Measurements from ENCODE around the gene PDE2A.

DNA sequence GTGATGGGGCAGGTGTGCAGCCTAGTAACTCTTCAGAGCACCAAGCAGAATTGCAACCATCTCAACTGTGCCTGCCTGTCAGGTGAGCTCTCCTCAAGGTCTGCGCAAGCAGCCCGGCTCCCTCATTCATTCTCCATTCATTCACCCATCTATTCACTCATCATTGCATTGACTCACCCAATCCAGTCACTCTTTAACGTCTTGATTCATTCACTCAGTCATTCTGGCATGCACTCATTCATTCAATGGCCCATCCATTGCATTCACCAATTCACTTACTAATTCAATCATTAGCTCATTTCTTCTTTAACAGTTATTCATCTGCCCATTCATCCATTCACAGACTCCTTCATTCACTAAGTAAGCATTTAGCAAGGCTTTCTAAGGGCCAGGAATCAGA, 111.8 kb downstream of the PDE2A start:
- TF ChIP-seq, protein P1, sequence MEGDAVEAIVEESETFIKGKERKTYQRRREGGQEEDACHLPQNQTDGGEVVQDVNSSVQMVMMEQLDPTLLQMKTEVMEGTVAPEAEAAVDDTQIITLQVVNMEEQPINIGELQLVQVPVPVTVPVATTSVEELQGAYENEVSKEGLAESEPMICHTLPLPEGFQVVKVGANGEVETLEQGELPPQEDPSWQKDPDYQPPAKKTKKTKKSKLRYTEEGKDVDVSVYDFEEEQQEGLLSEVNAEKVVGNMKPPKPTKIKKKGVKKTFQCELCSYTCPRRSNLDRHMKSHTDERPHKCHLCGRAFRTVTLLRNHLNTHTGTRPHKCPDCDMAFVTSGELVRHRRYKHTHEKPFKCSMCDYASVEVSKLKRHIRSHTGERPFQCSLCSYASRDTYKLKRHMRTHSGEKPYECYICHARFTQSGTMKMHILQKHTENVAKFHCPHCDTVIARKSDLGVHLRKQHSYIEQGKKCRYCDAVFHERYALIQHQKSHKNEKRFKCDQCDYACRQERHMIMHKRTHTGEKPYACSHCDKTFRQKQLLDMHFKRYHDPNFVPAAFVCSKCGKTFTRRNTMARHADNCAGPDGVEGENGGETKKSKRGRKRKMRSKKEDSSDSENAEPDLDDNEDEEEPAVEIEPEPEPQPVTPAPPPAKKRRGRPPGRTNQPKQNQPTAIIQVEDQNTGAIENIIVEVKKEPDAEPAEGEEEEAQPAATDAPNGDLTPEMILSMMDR (IDR thresholded peaks at IDR 0.05; ENCODE audit: low read depth, low read length) = no peak
- TF ChIP-seq POLR2A (IDR thresholded peaks at IDR 0.05; ENCODE audit: extremely low read depth, insufficient read length) (no peak), MYC (IDR thresholded peaks at IDR 0.05; ENCODE audit: low read depth, low read length) (no peak)
- TF ChIP-seq, protein P2, sequence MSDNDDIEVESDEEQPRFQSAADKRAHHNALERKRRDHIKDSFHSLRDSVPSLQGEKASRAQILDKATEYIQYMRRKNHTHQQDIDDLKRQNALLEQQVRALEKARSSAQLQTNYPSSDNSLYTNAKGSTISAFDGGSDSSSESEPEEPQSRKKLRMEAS (IDR thresholded peaks at IDR 0.05; ENCODE audit: low read depth, low read length) = no peak
